Choroid plexus epithelial cell (primary cell): ENCODE measurements around the gene TSKU.

Experiments
- DNase-seq: peaks from one replicate; pipeline ENCODE4 v3.0.0-alpha.2; 2010; ENCODE audit warnings: low read depth
- H3K4me3 ChIP-seq: 2 replicates; pipeline ENCODE4 v1.5.1; 2011; ENCODE audit warnings: low read depth, mild to moderate bottlenecking, control low read depth, low read length, moderate library complexity
- CTCF ChIP-seq: conservative IDR thresholded peaks from 2 replicates; pipeline ENCODE4 v1.5.1; 2011; ENCODE audit warnings: low read depth, mild to moderate bottlenecking, control low read depth, inconsistent platforms, low read length, moderate library complexity

Gene TSKU

GRCh38 chr11:76844511-76844910 is 61.4 kb downstream of the TSKU start:
- no peak overlapping the region for H3K4me3 ChIP-seq
- no peak for DNase-seq
- TF ChIP-seq CTCF = no peak

- no peak for TF ChIP-seq CTCF
- no peak overlapping the region for H3K4me3 ChIP-seq
- DNase-seq = no peak
These were observed 61.9 kb downstream of the TSKU start for GRCh38 chr11:76845069-76845468.

GRCh38 chr11:76846441-76846840 is 63.3 kb downstream of the TSKU start:
- DNase-seq = no peak
- no peak overlapping the region for H3K4me3 ChIP-seq
- no peak for TF ChIP-seq CTCF
